ENCODE measurements around the gene EPB41L2. TPM values are rescaled to one million over a fixed set of nuclear protein-coding genes. Genes with fewer than 3 reads are reported as not detected.
"Not testable (repeated sequence)": the region's sequence is repeated elsewhere in the genome, so short reads cannot be mapped to it uniquely, and the experiment has no call there.

Gene EPB41L2
- total RNA-seq, 4 donors from 2014 or later = 45.3 to 102 (median 61.9) TPM

DNA sequence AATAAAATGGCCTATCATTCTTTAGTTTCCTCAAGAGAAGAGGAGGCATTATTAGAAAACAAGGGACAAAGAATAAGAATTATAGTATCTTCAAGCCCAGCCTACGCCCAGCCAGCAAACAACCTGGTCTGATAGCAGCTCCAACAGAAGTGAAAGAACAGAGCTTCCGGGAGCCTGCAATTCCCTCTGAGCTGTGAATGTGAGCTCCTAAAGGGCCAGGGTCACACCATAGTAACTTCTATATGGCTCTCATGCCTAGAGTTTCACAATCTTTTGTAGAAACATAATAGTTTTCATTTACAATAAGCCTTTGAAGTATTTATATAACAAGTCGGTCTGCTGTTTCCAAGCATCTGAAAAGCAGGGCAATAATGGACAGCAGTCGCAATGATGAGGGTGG is 119.3 kb downstream of the EPB41L2 start:
- no peaks in the 10 kb centered on the region for H3K9me3 ChIP-seq
- H3K27me3 ChIP-seq = no peaks in the 10 kb centered on the region
- in situ Hi-C loops (cut with MboI; ENCODE audit: low pct_ligation_motif_present in 1 of 4, low pct_unique_long_range_greater_than_20kb in 1 of 4, low sequenced_read_pairs in 3 of 4) (no loop called here), intact Hi-C loops (cut with DNase I; ENCODE audit: low total_unique reads) (no loop called here)
- H3K27ac ChIP-seq = peak overlapping the region; percentile 29 to 66 (median 42)
- 41% methylated on average over 4 of the region's 4 CpGs; no CpG with 5 or more reads in 1 of the 2 donors for WGBS, 2 donors (ENCODE audit: low coverage in 1 of 2)
- H3K4me3 ChIP-seq = no peak overlapping the region
- peaks cover 0 to 47% (median 10%) of the 10 kb centered on the region in 4 donors for H3K4me1 ChIP-seq
- no peak for TF ChIP-seq POLR2A (IDR thresholded peaks at IDR 0.05)
- no peak for TF ChIP-seq POLR2AphosphoS5 (IDR thresholded peaks at IDR 0.05)
- TF ChIP-seq, protein P1, sequence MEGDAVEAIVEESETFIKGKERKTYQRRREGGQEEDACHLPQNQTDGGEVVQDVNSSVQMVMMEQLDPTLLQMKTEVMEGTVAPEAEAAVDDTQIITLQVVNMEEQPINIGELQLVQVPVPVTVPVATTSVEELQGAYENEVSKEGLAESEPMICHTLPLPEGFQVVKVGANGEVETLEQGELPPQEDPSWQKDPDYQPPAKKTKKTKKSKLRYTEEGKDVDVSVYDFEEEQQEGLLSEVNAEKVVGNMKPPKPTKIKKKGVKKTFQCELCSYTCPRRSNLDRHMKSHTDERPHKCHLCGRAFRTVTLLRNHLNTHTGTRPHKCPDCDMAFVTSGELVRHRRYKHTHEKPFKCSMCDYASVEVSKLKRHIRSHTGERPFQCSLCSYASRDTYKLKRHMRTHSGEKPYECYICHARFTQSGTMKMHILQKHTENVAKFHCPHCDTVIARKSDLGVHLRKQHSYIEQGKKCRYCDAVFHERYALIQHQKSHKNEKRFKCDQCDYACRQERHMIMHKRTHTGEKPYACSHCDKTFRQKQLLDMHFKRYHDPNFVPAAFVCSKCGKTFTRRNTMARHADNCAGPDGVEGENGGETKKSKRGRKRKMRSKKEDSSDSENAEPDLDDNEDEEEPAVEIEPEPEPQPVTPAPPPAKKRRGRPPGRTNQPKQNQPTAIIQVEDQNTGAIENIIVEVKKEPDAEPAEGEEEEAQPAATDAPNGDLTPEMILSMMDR (IDR thresholded peaks at IDR 0.05) = no peak
- peak; percentile 50 for DNase-seq
- H3K36me3 ChIP-seq = no peaks in the 10 kb centered on the region

DNA sequence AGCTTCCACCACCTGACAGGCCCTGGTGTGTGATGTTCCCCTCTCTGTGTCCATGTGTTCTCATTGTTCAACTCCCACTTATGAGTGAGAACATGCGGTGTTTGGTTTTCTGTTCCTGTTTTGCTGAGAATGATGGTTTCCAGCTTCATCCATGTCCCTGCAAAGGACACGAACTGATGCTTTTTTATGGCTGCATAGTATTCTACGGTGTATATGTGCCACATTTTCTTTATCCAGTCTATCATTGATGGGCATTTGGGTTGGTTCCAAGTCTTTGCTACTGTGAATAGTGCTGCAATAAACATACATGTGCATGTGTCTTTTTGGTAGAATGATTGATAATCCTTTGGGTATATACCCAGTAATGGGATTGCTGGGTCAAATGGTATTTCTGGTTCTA is 120.3 kb downstream of the EPB41L2 start:
- peaks cover 0 to 54% (median 12%) of the 10 kb centered on the region in 4 donors for H3K4me1 ChIP-seq
- in situ Hi-C loops (cut with MboI; ENCODE audit: low pct_ligation_motif_present in 1 of 4, low pct_unique_long_range_greater_than_20kb in 1 of 4, low sequenced_read_pairs in 3 of 4); DNase-seq; H3K4me3 ChIP-seq; H3K36me3 ChIP-seq; intact Hi-C loops (cut with DNase I; ENCODE audit: low total_unique reads); H3K27ac ChIP-seq; H3K9me3 ChIP-seq; H3K27me3 ChIP-seq: not testable (repeated sequence)
- 80 to 90% methylated on average over 1 to 3 of the region's 3 CpGs for WGBS, 2 donors (ENCODE audit: low coverage in 1 of 2)

DNA sequence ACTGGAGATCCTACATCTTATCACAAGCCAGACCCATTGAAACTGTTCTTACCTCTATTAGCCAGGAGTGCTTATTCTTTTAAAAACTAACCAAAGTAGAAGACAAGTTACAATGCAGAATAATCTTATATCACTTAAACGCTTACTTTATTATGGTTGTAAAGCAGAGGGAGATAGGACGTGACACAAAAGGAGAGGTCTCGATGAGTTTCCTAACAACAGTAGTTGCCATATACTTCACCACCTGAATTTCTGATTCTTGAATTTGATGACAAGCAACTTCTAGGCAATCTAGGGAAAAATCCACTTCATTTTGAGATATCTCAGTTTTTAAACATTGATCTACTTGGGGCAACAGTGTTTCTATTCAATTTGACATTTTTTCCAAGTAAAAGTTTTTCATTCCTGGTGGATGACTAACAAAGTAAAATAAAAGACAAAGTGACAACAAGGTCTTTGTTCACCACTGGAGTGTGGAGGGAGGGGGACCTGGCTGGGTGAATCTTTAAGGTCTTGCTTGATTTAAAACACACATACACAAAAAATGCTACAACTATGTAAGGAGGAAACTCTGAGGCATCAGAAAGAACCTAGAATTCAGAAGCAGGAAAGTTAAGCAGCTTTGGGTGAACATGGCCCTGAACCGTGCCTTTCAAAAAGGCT is 125.0 kb downstream of the EPB41L2 start:
- Histone ChIP-seq H3K36me3 (no peaks in the 10 kb centered on the region), H3K27me3 (no peaks in the 10 kb centered on the region), H3K4me1 (peaks cover 0 to 42% (median 18%) of the 10 kb centered on the region in 4 donors), H3K4me3 (no peak overlapping the region), H3K9me3 (no peaks in the 10 kb centered on the region), H3K27ac (no peak overlapping the region)
- TF ChIP-seq, protein P1 (IDR thresholded peaks at IDR 0.05) = no peak
- TF ChIP-seq EP300 (IDR thresholded peaks at IDR 0.05; ENCODE audit: low read depth) (no peak), POLR2A (IDR thresholded peaks at IDR 0.05) (no peak), POLR2AphosphoS5 (IDR thresholded peaks at IDR 0.05) (no peak)
- in situ Hi-C loops (cut with MboI; ENCODE audit: low pct_ligation_motif_present in 1 of 4, low pct_unique_long_range_greater_than_20kb in 1 of 4, low sequenced_read_pairs in 3 of 4) = no loop called here
- intact Hi-C loops (cut with DNase I; ENCODE audit: low total_unique reads) = no loop called here
- no peak for DNase-seq
- WGBS, 2 donors (ENCODE audit: low coverage in 1 of 2) = 54 to 56% methylated on average over 3 to 4 of the region's 4 CpGs

DNA sequence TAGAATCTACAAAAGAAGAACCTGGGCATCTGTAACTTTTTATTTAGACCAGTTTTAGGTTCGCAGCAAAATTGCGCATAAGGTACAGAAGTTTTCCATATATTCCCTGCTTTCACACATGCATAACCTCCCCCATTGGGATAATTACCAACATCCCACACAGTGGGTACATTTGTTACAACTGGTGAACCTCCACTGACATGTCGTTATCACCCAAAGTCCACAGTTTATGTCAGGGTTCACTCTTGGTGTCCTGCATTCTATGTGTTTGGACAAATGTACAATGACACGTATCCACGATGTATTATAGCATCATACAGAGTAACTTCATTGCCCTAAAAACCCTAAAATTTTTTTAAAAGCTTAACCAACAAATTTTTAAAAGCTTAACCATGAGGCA is 126.1 kb downstream of the EPB41L2 start:
- peaks cover 0 to 45% (median 18%) of the 10 kb centered on the region in 4 donors for H3K4me1 ChIP-seq
- H3K27me3 ChIP-seq = no peaks in the 10 kb centered on the region
- H3K27ac ChIP-seq = no peak overlapping the region
- TF ChIP-seq POLR2A (IDR thresholded peaks at IDR 0.05) = no peak
- TF ChIP-seq POLR2AphosphoS5 (IDR thresholded peaks at IDR 0.05) = no peak
- TF ChIP-seq EP300 (IDR thresholded peaks at IDR 0.05; ENCODE audit: low read depth) = no peak
- TF ChIP-seq, protein P1 (IDR thresholded peaks at IDR 0.05) = no peak
- intact Hi-C loops (cut with DNase I; ENCODE audit: low total_unique reads) = no loop called here
- H3K9me3 ChIP-seq = no peaks in the 10 kb centered on the region
- in situ Hi-C loops (cut with MboI; ENCODE audit: low pct_ligation_motif_present in 1 of 4, low pct_unique_long_range_greater_than_20kb in 1 of 4, low sequenced_read_pairs in 3 of 4) = no loop called here
- no peak overlapping the region for H3K4me3 ChIP-seq
- no peaks in the 10 kb centered on the region for H3K36me3 ChIP-seq
- no peak for DNase-seq
- 85 to 93% methylated on average over 5 of the region's 5 CpGs for WGBS, 2 donors (ENCODE audit: low coverage in 1 of 2)

DNA sequence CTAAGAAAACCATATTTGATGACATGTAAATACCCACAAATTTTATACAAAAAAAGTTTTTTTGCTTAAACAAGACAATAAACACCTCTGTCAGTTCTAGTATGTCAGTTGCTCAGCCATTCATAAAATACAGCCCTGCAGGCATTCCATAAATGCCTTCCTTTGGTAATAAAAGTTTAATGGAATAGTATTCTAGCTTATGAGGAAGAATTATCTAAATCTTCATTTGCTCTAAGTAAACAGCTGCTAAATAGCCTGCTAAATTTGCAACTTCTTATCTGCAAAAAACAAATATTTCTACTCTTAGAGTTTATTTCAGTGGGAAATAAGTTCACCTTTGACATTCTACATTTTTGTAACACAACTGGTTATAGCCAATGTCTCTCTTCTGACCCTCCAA is 127.1 kb downstream of the EPB41L2 start:
- Histone ChIP-seq H3K9me3 (no peaks in the 10 kb centered on the region), H3K4me3 (no peak overlapping the region), H3K27ac (no peak overlapping the region), H3K4me1 (peaks cover 0 to 45% (median 18%) of the 10 kb centered on the region in 4 donors), H3K36me3 (no peaks in the 10 kb centered on the region), H3K27me3 (no peaks in the 10 kb centered on the region)
- in situ Hi-C loops (cut with MboI; ENCODE audit: low pct_ligation_motif_present in 1 of 4, low pct_unique_long_range_greater_than_20kb in 1 of 4, low sequenced_read_pairs in 3 of 4) = no loop called here
- intact Hi-C loops (cut with DNase I; ENCODE audit: low total_unique reads) = no loop called here
- DNase-seq = no peak
- TF ChIP-seq POLR2AphosphoS5 (IDR thresholded peaks at IDR 0.05) (no peak), EP300 (IDR thresholded peaks at IDR 0.05; ENCODE audit: low read depth) (no peak)
- TF ChIP-seq, protein P1 (IDR thresholded peaks at IDR 0.05) = no peak
